Nephron progenitor cell (in vitro differentiated cells): ENCODE data around the gene CDH4.
A peak's percentile ranks its signal among the peaks of the same experiment; 100 is the strongest.

Experiments used
- DNase-seq: peaks from one replicate; pipeline ENCODE4 v3.0.0; 2021
- H3K27ac Mint-ChIP-seq: 2 replicates; pipeline ENCODE4 v1.8.0; 2021; ENCODE audit warnings: mild to moderate bottlenecking, moderate library complexity, mixed read lengths
- H3K27me3 Mint-ChIP-seq: 2 replicates; pipeline ENCODE4 v1.8.0; 2021; ENCODE audit warnings: mild to moderate bottlenecking, low read depth, mixed read lengths; ENCODE audit not compliant: poor library complexity
- H3K36me3 Mint-ChIP-seq: 2 replicates; pipeline ENCODE4 v1.8.0; 2021; ENCODE audit warnings: low read depth, mixed read lengths
- H3K4me1 Mint-ChIP-seq: 2 replicates; pipeline ENCODE4 v1.8.0; 2021; ENCODE audit warnings: mixed read lengths
- H3K4me3 Mint-ChIP-seq: 2 replicates; pipeline ENCODE4 v1.8.0; 2021; ENCODE audit warnings: mild to moderate bottlenecking, moderate library complexity, mixed read lengths
- H3K9me3 Mint-ChIP-seq: 2 replicates; pipeline ENCODE4 v1.8.0; 2021; ENCODE audit warnings: mild to moderate bottlenecking, moderate library complexity, mixed read lengths
- CTCF ChIP-seq: fragments of 200-600 bp; sonication (generic); IDR thresholded peaks from 2 replicates; pipeline ENCODE4 v1.5.0; 2021; ENCODE audit warnings: antibody characterized with exemption

The CDH4 gene

GRCh38 chr20:61918548-61918947 is 666.5 kb downstream of the CDH4 start:
- no peaks in the 10 kb centered on the region for H3K36me3 Mint-ChIP-seq
- no peak overlapping the region for H3K27ac Mint-ChIP-seq
- peak; percentile 9 for TF ChIP-seq CTCF
- H3K4me1 Mint-ChIP-seq = peaks cover 20% of the 10 kb centered on the region
- no peak for DNase-seq
- H3K4me3 Mint-ChIP-seq = no peak overlapping the region
- peaks cover 12% of the 10 kb centered on the region for H3K27me3 Mint-ChIP-seq
- peaks cover 16% of the 10 kb centered on the region for H3K9me3 Mint-ChIP-seq

GRCh38 chr20:61919239-61919638 is 667.2 kb downstream of the CDH4 start:
- no peak overlapping the region for H3K4me3 Mint-ChIP-seq
- H3K27ac Mint-ChIP-seq = no peak overlapping the region
- peaks cover 16% of the 10 kb centered on the region for H3K9me3 Mint-ChIP-seq
- no peak for TF ChIP-seq CTCF
- H3K4me1 Mint-ChIP-seq = peaks cover 24% of the 10 kb centered on the region
- H3K36me3 Mint-ChIP-seq = no peaks in the 10 kb centered on the region
- no peak for DNase-seq
- H3K27me3 Mint-ChIP-seq = peaks cover 12% of the 10 kb centered on the region

- Mint-ChIP-seq H3K4me1 (peaks cover 24% of the 10 kb centered on the region), H3K9me3 (peaks cover 16% of the 10 kb centered on the region), H3K4me3 (no peak overlapping the region), H3K36me3 (no peaks in the 10 kb centered on the region), H3K27ac (no peak overlapping the region), H3K27me3 (peaks cover 11% of the 10 kb centered on the region)
- DNase-seq = no peak
- no peak for TF ChIP-seq CTCF
Measured at GRCh38 chr20:61919675-61920365, 667.8 kb downstream of the CDH4 start.

- H3K27me3 Mint-ChIP-seq = peaks cover 11% of the 10 kb centered on the region
- no peak for DNase-seq
- H3K27ac Mint-ChIP-seq = peak overlapping the region; percentile 19
- H3K4me1 Mint-ChIP-seq = peaks cover 24% of the 10 kb centered on the region
- no peak for TF ChIP-seq CTCF
- no peaks in the 10 kb centered on the region for H3K36me3 Mint-ChIP-seq
- peak overlapping the region; percentile 23 for H3K4me3 Mint-ChIP-seq
- H3K9me3 Mint-ChIP-seq = no peaks in the 10 kb centered on the region
Measured at GRCh38 chr20:61922411-61922810, 670.4 kb downstream of the CDH4 start.

GRCh38 chr20:61922936-61923335 is 670.9 kb downstream of the CDH4 start:
- no peaks in the 10 kb centered on the region for H3K9me3 Mint-ChIP-seq

More at GRCh38 chr20:61922936-61923335, 670.9 kb downstream of the CDH4 start:
- TF ChIP-seq CTCF = no peak
- DNase-seq = no peak
- Mint-ChIP-seq H3K27ac (no peak overlapping the region), H3K4me3 (no peak overlapping the region), H3K4me1 (peaks cover 24% of the 10 kb centered on the region), H3K27me3 (peaks cover 11% of the 10 kb centered on the region), H3K36me3 (no peaks in the 10 kb centered on the region)
